Astrocyte (in vitro differentiated cells and primary cell): ENCODE measurements around the gene RAB3D. TPM values are rescaled to one million over a fixed set of nuclear protein-coding genes. Genes with fewer than 3 reads are reported as not detected.

Experiments
- DNase-seq: peaks from one replicate; pipeline ENCODE4 v3.0.0-alpha.2; 2010; ENCODE audit warnings: low read depth
- FAIRE-seq: peaks from 2 replicates; lab custom pipeline; 2011; peaks lifted over from hg19 to GRCh38; lab: Jason Lieb, UNC
- H2AFZ ChIP-seq: 2 replicates; pipeline ENCODE4 v1.6.0; 2012; ENCODE audit warnings: low read depth, low read length, inconsistent platforms
- H3K27ac ChIP-seq: 2 replicates; pipeline ENCODE4 v1.5.1; 2011; ENCODE audit warnings: low read depth, low read length, inconsistent platforms
- H3K27me3 ChIP-seq: 2 replicates; pipeline ENCODE4 v1.6.0; 2011; ENCODE audit warnings: low read length, inconsistent platforms; ENCODE audit not compliant: insufficient read depth
- H3K36me3 ChIP-seq: 2 replicates; pipeline ENCODE4 v1.5.1; 2011; ENCODE audit warnings: low read length, inconsistent platforms; ENCODE audit not compliant: insufficient read depth
- H3K4me1 ChIP-seq: 2 replicates; pipeline ENCODE4 v1.5.1; 2011; ENCODE audit warnings: low read length, inconsistent platforms; ENCODE audit not compliant: insufficient read depth
- H3K4me2 ChIP-seq: 2 replicates; pipeline ENCODE4 v1.6.0; 2012; ENCODE audit warnings: low read length, inconsistent platforms
- H3K4me3 ChIP-seq: 2 replicates; pipeline ENCODE4 v1.5.1; 2011; ENCODE audit warnings: low read depth, mild to moderate bottlenecking, low read length, inconsistent platforms; ENCODE audit not compliant: insufficient read depth
- H3K79me2 ChIP-seq: 2 replicates; pipeline ENCODE4 v1.6.0; 2012; ENCODE audit warnings: mild to moderate bottlenecking, low read length, inconsistent platforms; ENCODE audit not compliant: insufficient read depth
- H3K9ac ChIP-seq: 2 replicates; pipeline ENCODE4 v1.6.0; 2012; ENCODE audit warnings: mild to moderate bottlenecking, low read length, inconsistent platforms
- H3K9me3 ChIP-seq: 2 replicates; pipeline ENCODE4 v1.5.1; 2012; ENCODE audit warnings: low read depth, mild to moderate bottlenecking, low read length, inconsistent platforms; ENCODE audit not compliant: insufficient read depth
- H4K20me1 ChIP-seq: 2 replicates; pipeline ENCODE4 v1.6.0; 2012; ENCODE audit warnings: low read length, inconsistent platforms; ENCODE audit not compliant: insufficient read depth
- H3K27ac Mint-ChIP-seq: one replicate; pipeline ENCODE4 v1.8.0; 2021; ENCODE audit warnings: mild to moderate bottlenecking, mixed read lengths; ENCODE audit not compliant: unreplicated experiment
- H3K27me3 Mint-ChIP-seq: one replicate; pipeline ENCODE4 v1.8.0; 2021; ENCODE audit warnings: low read depth, mixed read lengths; ENCODE audit not compliant: unreplicated experiment
- H3K36me3 Mint-ChIP-seq: one replicate; pipeline ENCODE4 v1.8.0; 2021; ENCODE audit warnings: low read depth, mixed read lengths; ENCODE audit not compliant: unreplicated experiment
- H3K4me1 Mint-ChIP-seq: one replicate; pipeline ENCODE4 v1.8.0; 2021; ENCODE audit warnings: low read depth, mixed read lengths; ENCODE audit not compliant: unreplicated experiment
- H3K4me3 Mint-ChIP-seq: one replicate; pipeline ENCODE4 v1.8.0; 2021; ENCODE audit warnings: mild to moderate bottlenecking, moderate library complexity, mixed read lengths; ENCODE audit not compliant: unreplicated experiment
- H3K9me3 Mint-ChIP-seq: one replicate; pipeline ENCODE4 v1.8.0; 2021; ENCODE audit warnings: mild to moderate bottlenecking, mixed read lengths; ENCODE audit not compliant: unreplicated experiment
- CTCF ChIP-seq: IDR thresholded peaks from 2 replicates; pipeline ENCODE4 v1.5.1; 2011; ENCODE audit warnings: low read depth, mild to moderate bottlenecking, inconsistent platforms, low read length, moderate library complexity; ENCODE audit not compliant: insufficient read depth
- EZH2 ChIP-seq: IDR thresholded peaks from 2 replicates; pipeline ENCODE4 v1.6.1; 2012; ENCODE audit warnings: mild to moderate bottlenecking, low read length, inconsistent platforms; ENCODE audit not compliant: insufficient read depth
- total RNA-seq: library from RNA; stranded (reverse); gene quantifications from 2 replicates; pipeline ENCODE4 v1.2.1, GENCODE V29; 2021

The RAB3D gene
- total RNA-seq, 1 donor from 2014 or later, result 14.4 TPM

DNA sequence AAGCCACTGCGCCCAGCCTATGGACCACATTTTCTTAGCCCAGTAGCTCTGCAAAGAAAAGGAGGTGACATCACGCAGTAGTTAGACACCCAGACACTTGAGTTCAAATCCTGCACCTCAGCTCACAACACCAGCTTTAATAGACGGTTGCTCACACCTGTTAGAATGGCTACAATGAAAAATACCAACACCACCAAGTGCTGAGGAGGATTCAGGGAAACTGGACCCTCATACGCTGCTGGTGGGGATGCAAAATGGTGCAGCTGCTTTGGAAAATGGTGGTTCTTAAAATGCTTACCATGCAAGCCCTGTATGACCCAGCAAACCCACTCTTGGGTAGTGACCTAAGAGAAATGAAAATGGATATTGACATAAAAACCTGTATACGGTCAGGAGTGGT is 65.5 kb downstream of the RAB3D start:
- H4K20me1 ChIP-seq, result no peaks in the 10 kb centered on the region
- no peak overlapping the region for H3K27ac ChIP-seq
- Mint-ChIP-seq H3K27me3 (peaks cover 4% of the 10 kb centered on the region), H3K9me3 (no peaks in the 10 kb centered on the region), H3K4me3 (no peak overlapping the region), H3K27ac (no peak overlapping the region), H3K36me3 (no peaks in the 10 kb centered on the region), H3K4me1 (peaks cover 3% of the 10 kb centered on the region)
- no peak overlapping the region for H3K9ac ChIP-seq
- H3K4me3 ChIP-seq, result no peak overlapping the region
- DNase-seq (no peak), FAIRE-seq (no peak)
- H3K79me2 ChIP-seq, result no peaks in the 10 kb centered on the region
- no peaks in the 10 kb centered on the region for H3K27me3 ChIP-seq
- no peak overlapping the region for H3K4me2 ChIP-seq
- H3K9me3 ChIP-seq, result no peaks in the 10 kb centered on the region
- TF ChIP-seq EZH2 (no peak), CTCF (no peak)
- peaks cover 5% of the 10 kb centered on the region for H3K4me1 ChIP-seq
- no peaks in the 10 kb centered on the region for H3K36me3 ChIP-seq
- no peak overlapping the region for H2AFZ ChIP-seq

DNA sequence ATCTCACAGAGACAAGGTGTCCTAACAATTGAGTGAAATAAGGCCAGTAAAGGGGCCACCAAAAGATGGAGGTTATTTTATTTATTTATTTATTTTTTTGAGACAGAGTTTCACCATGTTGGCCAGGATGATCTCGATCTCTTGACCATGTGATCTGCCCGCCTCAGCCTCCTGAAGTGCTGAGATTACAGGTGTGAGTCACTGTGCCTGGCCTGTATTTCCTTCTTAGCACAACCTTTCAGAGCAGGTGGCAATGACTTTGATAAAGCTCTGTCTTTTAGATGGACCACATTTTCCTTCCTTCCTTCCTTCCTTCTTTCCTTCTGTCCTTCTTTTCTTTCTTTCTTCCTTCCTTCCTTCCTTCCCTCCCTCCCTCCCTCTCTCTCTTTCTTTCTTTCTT is 66.2 kb downstream of the RAB3D start:
- Histone ChIP-seq H3K36me3 (no peaks in the 10 kb centered on the region), H2AFZ (no peak overlapping the region), H3K27ac (no peak overlapping the region), H3K27me3 (no peaks in the 10 kb centered on the region), H3K9ac (no peak overlapping the region), H3K4me1 (peaks cover 6% of the 10 kb centered on the region), H3K79me2 (no peaks in the 10 kb centered on the region), H4K20me1 (no peaks in the 10 kb centered on the region), H3K4me2 (no peak overlapping the region), H3K4me3 (no peak overlapping the region), H3K9me3 (no peaks in the 10 kb centered on the region)
- DNase-seq (no peak), FAIRE-seq (no peak)
- Mint-ChIP-seq H3K4me1 (peaks cover 3% of the 10 kb centered on the region), H3K27me3 (peaks cover 6% of the 10 kb centered on the region), H3K4me3 (no peak overlapping the region), H3K9me3 (no peaks in the 10 kb centered on the region), H3K27ac (no peak overlapping the region), H3K36me3 (no peaks in the 10 kb centered on the region)
- TF ChIP-seq CTCF (no peak), EZH2 (no peak)

Other genes with a start within 250 kb of the RAB3D start
- gene SPC24, start 183.9 kb downstream of the RAB3D start, total RNA-seq, result 2.0 and 3.2 TPM in 2 replicates
- gene KANK2, start 142.1 kb downstream of the RAB3D start, total RNA-seq, result 50.3 and 55.2 TPM in 2 replicates
- not detected in 2 replicates for gene ANGPTL8, start 100.0 kb downstream of the RAB3D start, total RNA-seq
- gene DOCK6, start 77.1 kb downstream of the RAB3D start, total RNA-seq, result 38.3 and 48.2 TPM in 2 replicates
- not detected in 2 replicates for gene TSPAN16, start 43.5 kb downstream of the RAB3D start, total RNA-seq
- gene TMEM205, start 6.6 kb upstream of the RAB3D start, total RNA-seq, result 45.0 and 46.0 TPM in 2 replicates
- gene CCDC159, start 6.9 kb upstream of the RAB3D start, total RNA-seq, result 11.8 and 14.8 TPM in 2 replicates
- 37.8 and 46.6 TPM in 2 replicates for gene PLPPR2, start 15.8 kb upstream of the RAB3D start, total RNA-seq
- 1.7 and 1.8 TPM in 2 replicates for gene SWSAP1, start 35.0 kb upstream of the RAB3D start, total RNA-seq
- gene EPOR, start 44.7 kb upstream of the RAB3D start, total RNA-seq, result 4.4 and 4.7 TPM in 2 replicates
- gene RGL3, start 79.7 kb upstream of the RAB3D start, total RNA-seq, result 1.3 and 3.6 TPM in 2 replicates
- 0.62 and 0.66 TPM in 2 replicates for gene ODAD3, start 95.5 kb upstream of the RAB3D start, total RNA-seq
- 405 and 431 TPM in 2 replicates for gene PRKCSH, start 96.0 kb upstream of the RAB3D start, total RNA-seq
- gene ELAVL3, start 141.4 kb upstream of the RAB3D start, total RNA-seq, result not detected in 2 replicates
- 5.5 and 7.6 TPM in 2 replicates for gene ZNF653, start 166.2 kb upstream of the RAB3D start, total RNA-seq
- 17.8 and 21.9 TPM in 2 replicates for gene ECSIT, start 189.5 kb upstream of the RAB3D start, total RNA-seq
- 201 and 236 TPM in 2 replicates for gene CNN1, start 199.2 kb upstream of the RAB3D start, total RNA-seq
- 75.7 and 78.8 TPM in 2 replicates for gene ELOF1, start 219.6 kb upstream of the RAB3D start, total RNA-seq
- gene ACP5, start 238.0 kb upstream of the RAB3D start, total RNA-seq, result not detected in 2 replicates